Effector memory CD4-positive, alpha-beta T cell (primary cell): ENCODE measurements around the gene STK25.

ENCODE experiments used
- DNase-seq, 3 donors: peaks; one replicate each; pipeline ENCODE4 v3.0.0-alpha.2; 2020
- H3K27ac ChIP-seq: 2 replicates; pipeline ENCODE4 v1.7.0; 2013; ENCODE audit warnings: mild to moderate bottlenecking, low read length, moderate library complexity; ENCODE audit not compliant: insufficient read depth, poor library complexity, severe bottlenecking
- H3K27me3 ChIP-seq: replicated peaks from 2 replicates; pipeline ENCODE4 v1.7.0; 2013; ENCODE audit warnings: mild to moderate bottlenecking, low read length; ENCODE audit not compliant: insufficient read depth, control insufficient read depth, poor library complexity, severe bottlenecking
- H3K36me3 ChIP-seq: 2 replicates; pipeline ENCODE4 v1.7.0; 2013; ENCODE audit warnings: mild to moderate bottlenecking, low read length, moderate library complexity; ENCODE audit not compliant: control insufficient read depth, insufficient read depth
- H3K4me1 ChIP-seq: 2 replicates; pipeline ENCODE4 v1.7.0; 2013; ENCODE audit warnings: low read length, mild to moderate bottlenecking; ENCODE audit not compliant: control insufficient read depth, insufficient read depth, poor library complexity, severe bottlenecking
- H3K4me3 ChIP-seq: 2 replicates; pipeline ENCODE4 v1.7.0; 2013; ENCODE audit warnings: low read length, low read depth, mild to moderate bottlenecking; ENCODE audit not compliant: insufficient read depth, poor library complexity, severe bottlenecking
- H3K9me3 ChIP-seq: 2 replicates; pipeline ENCODE4 v1.7.0; 2013; ENCODE audit warnings: mild to moderate bottlenecking, low read length, moderate library complexity; ENCODE audit not compliant: control insufficient read depth

STK25 gene

GRCh38 chr2:241500431-241500975, 7.9 kb downstream of the STK25 start:
- H3K4me3 ChIP-seq, result no peak overlapping the region
- no peaks in the 10 kb centered on the region for H3K27me3 ChIP-seq
- peaks cover 38% of the 10 kb centered on the region for H3K36me3 ChIP-seq

GRCh38 chr2:241500016-241500415, 8.4 kb downstream of the STK25 start:
- no peak overlapping the region for H3K4me3 ChIP-seq
- peaks cover 41% of the 10 kb centered on the region for H3K36me3 ChIP-seq

More at GRCh38 chr2:241500431-241500975, 7.9 kb downstream of the STK25 start:
- no peaks in the 10 kb centered on the region for H3K9me3 ChIP-seq
- no peak overlapping the region for H3K27ac ChIP-seq
- no peak for DNase-seq
- no peaks in the 10 kb centered on the region for H3K4me1 ChIP-seq

GRCh38 chr2:241499146-241499965, 9.0 kb downstream of the STK25 start:
- no peaks in the 10 kb centered on the region for H3K9me3 ChIP-seq
- H3K4me3 ChIP-seq, result no peak overlapping the region
- H3K27me3 ChIP-seq, result no peaks in the 10 kb centered on the region
- H3K4me1 ChIP-seq, result no peaks in the 10 kb centered on the region
- H3K36me3 ChIP-seq, result peaks cover 47% of the 10 kb centered on the region
- H3K27ac ChIP-seq, result no peak overlapping the region
- no peak for DNase-seq

More at GRCh38 chr2:241500016-241500415, 8.4 kb downstream of the STK25 start:
- Histone ChIP-seq H3K27ac (no peak overlapping the region), H3K4me1 (no peaks in the 10 kb centered on the region), H3K9me3 (no peaks in the 10 kb centered on the region), H3K27me3 (no peaks in the 10 kb centered on the region)
- DNase-seq, result no peak

GRCh38 chr2:241498115-241499070, 10.0 kb downstream of the STK25 start:
- no peak for DNase-seq
- H3K4me3 ChIP-seq, result no peak overlapping the region
- no peaks in the 10 kb centered on the region for H3K27me3 ChIP-seq
- no peaks in the 10 kb centered on the region for H3K9me3 ChIP-seq
- H3K27ac ChIP-seq, result no peak overlapping the region
- H3K4me1 ChIP-seq, result no peaks in the 10 kb centered on the region
- H3K36me3 ChIP-seq, result peaks cover 52% of the 10 kb centered on the region

GRCh38 chr2:241496904-241497877, 11.2 kb downstream of the STK25 start:
- no peak for DNase-seq
- H3K27ac ChIP-seq, result no peak overlapping the region
- H3K9me3 ChIP-seq, result no peaks in the 10 kb centered on the region
- H3K4me1 ChIP-seq, result no peaks in the 10 kb centered on the region
- H3K4me3 ChIP-seq, result no peak overlapping the region
- peaks cover 52% of the 10 kb centered on the region for H3K36me3 ChIP-seq
- H3K27me3 ChIP-seq, result no peaks in the 10 kb centered on the region

- Histone ChIP-seq H3K27ac (no peak overlapping the region), H3K9me3 (no peaks in the 10 kb centered on the region), H3K36me3 (peaks cover 51% of the 10 kb centered on the region), H3K4me3 (no peak overlapping the region), H3K27me3 (no peaks in the 10 kb centered on the region), H3K4me1 (no peaks in the 10 kb centered on the region)
- no peak for DNase-seq
These were observed 12.2 kb downstream of the STK25 start for GRCh38 chr2:241496003-241496707.

GRCh38 chr2:241495172-241496002, 13.0 kb downstream of the STK25 start:
- no peak for DNase-seq
- H3K36me3 ChIP-seq, result peaks cover 48% of the 10 kb centered on the region
- H3K9me3 ChIP-seq, result no peaks in the 10 kb centered on the region
- no peak overlapping the region for H3K4me3 ChIP-seq
- H3K27ac ChIP-seq, result no peak overlapping the region
- H3K27me3 ChIP-seq, result no peaks in the 10 kb centered on the region
- no peaks in the 10 kb centered on the region for H3K4me1 ChIP-seq

- Histone ChIP-seq H3K27ac (no peak overlapping the region), H3K27me3 (no peaks in the 10 kb centered on the region), H3K36me3 (peaks cover 43% of the 10 kb centered on the region), H3K9me3 (no peaks in the 10 kb centered on the region), H3K4me3 (no peak overlapping the region), H3K4me1 (no peaks in the 10 kb centered on the region)
- no peak for DNase-seq
These were observed 14.0 kb downstream of the STK25 start for GRCh38 chr2:241494311-241494908.
